ENCODE data around the gene ZBTB7A.

Gene ZBTB7A

GRCh38 chr19:4058693-4059452, 7.8 kb downstream of the ZBTB7A start:
- POLR2A ChIA-PET = interaction anchor here (2.2 kb wide), 1 partner anchor 73 kb away, joined by 8 read pairs; the partner anchor contains the start of gene EEF2
- 0 out of 2 replicates have a peak, but pooled peaks have one; percentile 9 for TF ChIP-seq ZNF335 (tag by site-specific recombination; conservative IDR thresholded peaks at IDR 0.05)
- no peak for TF ChIP-seq ZNF548 (tag by site-specific recombination; IDR thresholded peaks at IDR 0.05)
- TF ChIP-seq GLIS2 (tag by site-specific recombination; IDR thresholded peaks at IDR 0.05) = peak; percentile 17; the same call in 1 of the 2 replicates
- peak; percentile 22; the same call in 1 of the 2 replicates for TF ChIP-seq PRDM10 (tag by site-specific recombination; IDR thresholded peaks at IDR 0.05)
- CTCF ChIA-PET = interaction anchor here (0.7 kb wide), 1 partner anchor 514 kb away, joined by 3 read pairs; no protein-coding TSS in a partner anchor
- H3K9me3 ChIP-seq (ENCODE audit: control insufficient read depth, insufficient read depth, low read depth, low read length) = no peaks in the 10 kb centered on the region
- H3K36me3 ChIP-seq (ENCODE audit: control insufficient read depth in 2 of 2, insufficient read depth in 1 of 2, low read length in 2 of 2) = peaks cover 5 to 41% of the 10 kb centered on the region in 2 experiments; a peak in 2 of 3 replicates
- H3K4me3 ChIP-seq (ENCODE audit: low read depth, low read length) = no peak overlapping the region
- peak overlapping the region; percentile 1; the same call in 1 of the 2 replicates for H3K27ac ChIP-seq (ENCODE audit: extremely low read depth, low read depth, low read length)
- 0 out of 2 replicates have a peak, but pooled peaks cover 4% of the 10 kb centered on the region for H3K4me1 ChIP-seq (ENCODE audit: control insufficient read depth, insufficient read depth, low read length)

- Histone ChIP-seq H3K27ac (ENCODE audit: extremely low read depth, low read depth, low read length) (0 out of 2 replicates have a peak overlapping the region, but pooled peaks have one; percentile 1), H3K4me3 (ENCODE audit: low read depth, low read length) (no peak overlapping the region), H3K36me3 (ENCODE audit: control insufficient read depth in 2 of 2, insufficient read depth in 1 of 2, low read length in 2 of 2) (peaks cover 12 to 44% of the 10 kb centered on the region in 2 experiments; a peak in 2 of 3 replicates), H3K9me3 (ENCODE audit: control insufficient read depth, insufficient read depth, low read depth, low read length) (no peaks in the 10 kb centered on the region), H3K4me1 (ENCODE audit: control insufficient read depth, insufficient read depth, low read length) (0 out of 2 replicates have a peak, but pooled peaks cover 4% of the 10 kb centered on the region)
- ChIA-PET POLR2A (interaction anchor here (0.7 to 2.2 kb wide), 2 partner anchors 73 to 315 kb away, joined by 4 to 8 read pairs; partner anchors contain the start of gene EEF2), CTCF (interaction anchor here (0.7 kb wide), 1 partner anchor 513 kb away, joined by 3 read pairs; no protein-coding TSS in a partner anchor)
- peak; percentile 40; the same call in 1 of the 2 replicates for TF ChIP-seq ZNF398 (tag by site-specific recombination; IDR thresholded peaks at IDR 0.05)
- peak; percentile 71 for TF ChIP-seq SP7 (tag by site-specific recombination; IDR thresholded peaks at IDR 0.05)
- no peak for TF ChIP-seq ZNF488 (tag by site-specific recombination; IDR thresholded peaks at IDR 0.05)
- peak; percentile 93 for TF ChIP-seq KLF1 (tag by site-specific recombination; IDR thresholded peaks at IDR 0.05)
- TF ChIP-seq ZNF639 (tag by site-specific recombination; IDR thresholded peaks at IDR 0.05) = no peak
- TF ChIP-seq KLF7 (tag by site-specific recombination; IDR thresholded peaks at IDR 0.05; ENCODE audit: borderline replicate concordance) = peak; percentile 51; the same call in 1 of the 2 replicates
- no peak for TF ChIP-seq ZNF423 (tag by site-specific recombination; IDR thresholded peaks at IDR 0.05)
- peak; percentile 65; the same call in 1 of the 2 replicates for TF ChIP-seq HIC1 (tag by site-specific recombination; IDR thresholded peaks at IDR 0.05)
- TF ChIP-seq ZNF747 (tag by site-specific recombination; IDR thresholded peaks at IDR 0.05) = no peak
- TF ChIP-seq KLF17 (tag by site-specific recombination; IDR thresholded peaks at IDR 0.05) = peak; percentile 95
- TF ChIP-seq KLF8 (tag by site-specific recombination; IDR thresholded peaks at IDR 0.05) = peak; percentile 41; the same call in 1 of the 2 replicates
- peak; percentile 48; the same call in 1 of the 2 replicates for TF ChIP-seq SP2 (tag by site-specific recombination; IDR thresholded peaks at IDR 0.05)
- 0 out of 2 replicates have a peak, but pooled peaks have one; percentile 25 for TF ChIP-seq INSM2 (tag by site-specific recombination; IDR thresholded peaks at IDR 0.05)
Measured at GRCh38 chr19:4057931-4058692, 8.6 kb downstream of the ZBTB7A start.

All from HEK293 (cell line).